Measurements from ENCODE around the gene SSBP2. TPM values are rescaled to one million over a fixed set of nuclear protein-coding genes. Genes with fewer than 3 reads are reported as not detected.
"Not testable (repeated sequence)": the region's sequence is repeated elsewhere in the genome, so short reads cannot be mapped to it uniquely, and the experiment has no call there.

SSBP2 gene
- total and polyA plus RNA-seq, 7 donors, result 9.9 to 89.2 (median 68.7) TPM

DNA sequence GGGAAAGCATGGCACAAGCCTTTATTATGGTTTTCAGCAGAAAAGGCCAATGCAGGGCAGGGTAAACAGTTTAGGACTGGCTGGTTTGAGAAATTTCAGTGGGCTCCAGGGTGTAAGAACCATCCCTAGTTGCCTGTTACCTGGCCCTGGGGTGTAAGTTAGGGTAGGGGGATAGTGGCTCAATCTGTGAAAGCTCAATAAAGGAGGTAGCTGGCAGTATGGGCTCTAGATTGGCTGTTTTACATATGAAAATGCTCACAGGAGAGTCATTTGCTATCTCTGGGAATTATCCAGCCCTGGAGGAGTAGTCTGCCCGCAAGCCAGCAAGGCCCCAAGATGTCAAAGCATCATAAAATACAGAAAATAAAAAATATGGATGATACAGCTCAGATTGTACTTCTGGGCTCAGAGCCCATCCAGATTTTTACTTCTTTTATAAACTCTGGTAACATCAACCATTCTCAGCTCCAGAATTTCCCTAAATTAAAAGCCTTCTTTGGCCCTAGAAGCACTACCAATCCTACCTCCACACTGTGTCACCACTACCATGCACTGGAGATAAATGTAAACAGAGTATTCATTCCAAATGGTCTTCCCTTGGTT, 31.1 kb downstream of the SSBP2 start:
- 84 to 96% methylated on average over 1 of the region's 1 CpG for WGBS, 2 donors
- Histone ChIP-seq H3K4me3 (no peak overlapping the region), H3K36me3 (no peaks in the 10 kb centered on the region), H3K27ac (peak overlapping the region in 2 of 4 donors; percentile 47 to 50), H3K27me3 (no peaks in the 10 kb centered on the region), H3K4me1 (peaks cover 0 to 84% (median 58%) of the 10 kb centered on the region in 4 donors), H3K9me3 (no peaks in the 10 kb centered on the region)
- no peak for TF ChIP-seq POLR2A (IDR thresholded peaks at IDR 0.05)
- no peak for TF ChIP-seq CTCF (IDR thresholded peaks at IDR 0.05)
- no peak for TF ChIP-seq EP300 (IDR thresholded peaks at IDR 0.05)
- TF ChIP-seq POLR2AphosphoS5 (IDR thresholded peaks at IDR 0.05), result no peak
- intact Hi-C loops (cut with DNase I), result no loop called here
- DNase-seq, result no peak

GRCh38 chr5:81718300-81718699, 32.6 kb downstream of the SSBP2 start:
- intact Hi-C loops (cut with DNase I), result no loop called here
- WGBS, 2 donors, result 48 to 78% methylated on average over 6 of the region's 6 CpGs

DNA sequence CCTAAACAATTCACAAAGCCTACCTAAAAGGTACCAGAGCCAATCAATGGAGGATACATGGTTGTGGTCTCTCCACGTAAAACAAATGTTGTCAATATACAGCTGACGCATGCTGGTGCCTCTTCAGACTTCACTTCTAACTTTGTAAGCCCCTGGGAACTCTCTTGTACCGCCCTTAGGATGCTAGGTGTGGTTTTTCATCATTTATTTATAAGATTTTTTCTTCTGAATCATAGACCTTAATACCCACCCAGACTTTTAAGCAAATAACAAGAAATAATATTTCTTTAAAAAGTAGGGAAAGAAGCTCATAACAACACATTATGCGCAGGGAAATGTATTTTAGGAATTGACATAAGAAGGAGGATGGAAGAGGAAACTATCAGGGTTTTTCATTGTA, 33.0 kb downstream of the SSBP2 start:
- peak overlapping the region in 1 of 4 donors; percentile 19 for H3K27ac ChIP-seq
- 85 to 94% methylated on average over 4 of the region's 4 CpGs for WGBS, 2 donors

More at GRCh38 chr5:81718300-81718699, 32.6 kb downstream of the SSBP2 start:
- H3K27ac ChIP-seq, result peak overlapping the region in 1 of 4 donors; percentile 19
- TF ChIP-seq CTCF (IDR thresholded peaks at IDR 0.05), result no peak
- no peak for TF ChIP-seq EP300 (IDR thresholded peaks at IDR 0.05)
- TF ChIP-seq POLR2AphosphoS5 (IDR thresholded peaks at IDR 0.05), result no peak
- no peak for TF ChIP-seq POLR2A (IDR thresholded peaks at IDR 0.05)
- peaks cover 0 to 71% (median 51%) of the 10 kb centered on the region in 4 donors for H3K4me1 ChIP-seq
- H3K36me3 ChIP-seq, result no peaks in the 10 kb centered on the region
- no peaks in the 10 kb centered on the region for H3K9me3 ChIP-seq
- DNase-seq, result no peak
- no peak overlapping the region for H3K4me3 ChIP-seq
- H3K27me3 ChIP-seq, result no peaks in the 10 kb centered on the region

DNA sequence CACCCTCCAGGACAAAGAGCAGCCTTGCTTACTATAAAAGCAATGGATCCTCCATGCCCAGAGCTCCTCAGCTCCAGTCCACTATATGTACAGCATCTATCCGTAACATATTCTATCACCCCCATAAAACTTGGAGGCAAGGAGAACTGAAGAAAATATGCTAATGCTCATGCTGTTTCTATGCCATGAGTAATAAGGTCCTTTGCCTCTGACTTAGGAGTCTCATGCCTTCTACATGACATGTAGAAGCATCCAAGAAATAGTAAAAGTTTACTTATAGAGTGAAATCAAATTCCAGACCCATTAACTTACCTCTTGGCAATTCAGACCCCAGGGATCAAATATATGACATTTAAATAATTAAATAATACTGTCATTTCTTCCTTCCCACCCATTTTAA, 33.7 kb downstream of the SSBP2 start:
- no peaks in the 10 kb centered on the region for H3K9me3 ChIP-seq
- H3K4me3 ChIP-seq, result no peak overlapping the region
- peaks cover 0 to 68% (median 45%) of the 10 kb centered on the region in 4 donors for H3K4me1 ChIP-seq
- H3K27ac ChIP-seq, result no peak overlapping the region
- no peaks in the 10 kb centered on the region for H3K36me3 ChIP-seq
- no peak for DNase-seq
- intact Hi-C loops (cut with DNase I), result no loop called here
- 94 to 100% methylated on average over 1 of the region's 1 CpG for WGBS, 2 donors
- TF ChIP-seq CTCF (IDR thresholded peaks at IDR 0.05) (no peak), EP300 (IDR thresholded peaks at IDR 0.05) (no peak), POLR2A (IDR thresholded peaks at IDR 0.05) (no peak), POLR2AphosphoS5 (IDR thresholded peaks at IDR 0.05) (no peak)
- no peaks in the 10 kb centered on the region for H3K27me3 ChIP-seq

More for the DNA sequence above, 33.0 kb downstream of the SSBP2 start:
- Histone ChIP-seq H3K27me3 (no peaks in the 10 kb centered on the region), H3K9me3 (no peaks in the 10 kb centered on the region), H3K4me1 (peaks cover 0 to 71% (median 50%) of the 10 kb centered on the region in 4 donors), H3K36me3 (no peaks in the 10 kb centered on the region), H3K4me3 (no peak overlapping the region)
- TF ChIP-seq CTCF (IDR thresholded peaks at IDR 0.05), result no peak
- TF ChIP-seq EP300 (IDR thresholded peaks at IDR 0.05), result no peak
- no peak for TF ChIP-seq POLR2AphosphoS5 (IDR thresholded peaks at IDR 0.05)
- no peak for TF ChIP-seq POLR2A (IDR thresholded peaks at IDR 0.05)
- intact Hi-C loops (cut with DNase I), result no loop called here
- DNase-seq, result no peak

- H3K27me3 ChIP-seq; intact Hi-C loops (cut with DNase I); H3K27ac ChIP-seq; H3K36me3 ChIP-seq; H3K4me3 ChIP-seq; H3K9me3 ChIP-seq; DNase-seq: not testable (repeated sequence)
- WGBS, 2 donors, result 73 to 85% methylated on average over 2 of the region's 2 CpGs
- H3K4me1 ChIP-seq, result peaks cover 0 to 63% (median 32%) of the 10 kb centered on the region in 4 donors
Observed at GRCh38 chr5:81714076-81714475, 36.8 kb downstream of the SSBP2 start.
